ENCODE measurements around the gene PROM2.
"Not testable (repeated sequence)": the region's sequence is repeated elsewhere in the genome, so short reads cannot be mapped to it uniquely, and the experiment has no call there.

PROM2 gene

DNA sequence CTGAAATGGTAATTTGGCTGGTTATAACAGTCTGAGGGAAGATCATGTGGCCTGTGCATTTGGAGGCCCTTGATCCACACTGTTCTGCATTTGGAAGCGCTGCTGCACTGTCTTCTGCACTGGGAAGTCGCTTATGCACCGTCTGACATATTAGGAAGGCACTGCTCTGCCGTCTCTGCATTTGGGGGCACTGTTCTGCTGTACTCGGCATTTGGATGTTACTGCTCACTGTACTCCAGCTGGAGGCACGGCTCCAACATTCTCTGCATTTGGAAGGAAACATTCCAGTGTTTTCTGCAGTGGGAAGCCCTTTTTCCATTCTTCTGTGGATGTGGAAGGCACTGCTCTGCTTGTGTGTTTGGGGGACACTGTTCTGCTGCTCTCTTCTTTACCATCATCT lies 9.6 kb upstream of the PROM2 start:
- H3K4me3 ChIP-seq (ENCODE audit: low read depth, low read length), result no peak overlapping the region
- TF ChIP-seq, protein P1, sequence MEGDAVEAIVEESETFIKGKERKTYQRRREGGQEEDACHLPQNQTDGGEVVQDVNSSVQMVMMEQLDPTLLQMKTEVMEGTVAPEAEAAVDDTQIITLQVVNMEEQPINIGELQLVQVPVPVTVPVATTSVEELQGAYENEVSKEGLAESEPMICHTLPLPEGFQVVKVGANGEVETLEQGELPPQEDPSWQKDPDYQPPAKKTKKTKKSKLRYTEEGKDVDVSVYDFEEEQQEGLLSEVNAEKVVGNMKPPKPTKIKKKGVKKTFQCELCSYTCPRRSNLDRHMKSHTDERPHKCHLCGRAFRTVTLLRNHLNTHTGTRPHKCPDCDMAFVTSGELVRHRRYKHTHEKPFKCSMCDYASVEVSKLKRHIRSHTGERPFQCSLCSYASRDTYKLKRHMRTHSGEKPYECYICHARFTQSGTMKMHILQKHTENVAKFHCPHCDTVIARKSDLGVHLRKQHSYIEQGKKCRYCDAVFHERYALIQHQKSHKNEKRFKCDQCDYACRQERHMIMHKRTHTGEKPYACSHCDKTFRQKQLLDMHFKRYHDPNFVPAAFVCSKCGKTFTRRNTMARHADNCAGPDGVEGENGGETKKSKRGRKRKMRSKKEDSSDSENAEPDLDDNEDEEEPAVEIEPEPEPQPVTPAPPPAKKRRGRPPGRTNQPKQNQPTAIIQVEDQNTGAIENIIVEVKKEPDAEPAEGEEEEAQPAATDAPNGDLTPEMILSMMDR (IDR thresholded peaks at IDR 0.05; ENCODE audit: borderline replicate concordance, insufficient read depth, low read depth, low read length), result no peak

DNA sequence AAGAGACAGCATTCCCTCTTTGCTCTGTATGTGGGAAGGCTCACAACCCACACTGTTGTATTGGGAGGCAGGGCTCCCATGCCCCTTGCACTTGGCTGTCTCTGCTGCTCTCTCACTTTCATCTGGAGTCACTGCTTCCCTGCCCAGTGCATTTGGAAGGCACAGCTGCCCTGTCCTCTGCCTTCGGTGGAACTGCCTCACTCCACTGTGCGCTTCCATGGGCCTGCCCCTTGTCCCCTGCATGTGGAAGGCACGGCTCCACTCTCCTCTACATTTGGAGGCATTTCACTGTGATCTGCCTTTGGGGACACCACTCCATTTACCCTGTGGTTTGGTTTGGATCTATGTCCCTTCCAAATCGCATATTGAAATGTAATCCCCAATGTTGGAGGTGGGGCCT lies 9.1 kb upstream of the PROM2 start:
- TF ChIP-seq, protein P1 (IDR thresholded peaks at IDR 0.05; ENCODE audit: borderline replicate concordance, insufficient read depth, low read depth, low read length), result no peak
- no peak overlapping the region for H3K4me3 ChIP-seq (ENCODE audit: low read depth, low read length)

DNA sequence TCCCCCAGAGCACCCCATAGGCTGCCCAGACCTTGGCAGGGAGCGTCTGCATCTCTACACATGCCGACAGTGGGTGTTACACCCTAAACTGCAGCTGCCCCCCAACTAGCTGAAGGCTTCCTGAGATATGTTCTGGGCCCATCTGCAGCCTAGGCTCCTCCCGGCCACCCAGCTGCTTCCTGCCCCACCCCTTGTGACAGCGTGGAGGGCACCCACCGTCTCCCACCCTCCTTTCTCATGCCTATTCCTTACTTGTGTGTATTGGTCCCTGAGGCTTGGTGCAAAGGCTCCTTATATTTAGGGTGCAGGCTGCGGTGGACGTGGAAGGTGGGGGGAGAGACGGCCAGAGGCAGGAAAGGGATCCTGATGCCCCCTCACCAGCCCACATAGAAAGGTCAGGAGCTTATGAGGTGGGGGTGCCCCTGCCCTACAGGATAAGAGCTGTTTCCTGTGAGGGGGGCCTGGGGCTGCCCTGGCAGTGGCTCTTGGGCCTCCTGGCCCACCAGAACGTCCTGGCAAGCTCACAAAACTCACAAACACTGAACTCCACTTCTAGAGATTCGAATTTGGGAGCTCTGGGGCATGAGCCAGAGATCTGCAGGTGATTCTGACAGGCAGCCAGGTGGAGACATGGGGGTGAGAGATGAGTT lies 7.3 kb upstream of the PROM2 start:
- TF ChIP-seq, protein P1 (IDR thresholded peaks at IDR 0.05; ENCODE audit: borderline replicate concordance, insufficient read depth, low read depth, low read length), result no peak
- no peak overlapping the region for H3K4me3 ChIP-seq (ENCODE audit: low read depth, low read length)

DNA sequence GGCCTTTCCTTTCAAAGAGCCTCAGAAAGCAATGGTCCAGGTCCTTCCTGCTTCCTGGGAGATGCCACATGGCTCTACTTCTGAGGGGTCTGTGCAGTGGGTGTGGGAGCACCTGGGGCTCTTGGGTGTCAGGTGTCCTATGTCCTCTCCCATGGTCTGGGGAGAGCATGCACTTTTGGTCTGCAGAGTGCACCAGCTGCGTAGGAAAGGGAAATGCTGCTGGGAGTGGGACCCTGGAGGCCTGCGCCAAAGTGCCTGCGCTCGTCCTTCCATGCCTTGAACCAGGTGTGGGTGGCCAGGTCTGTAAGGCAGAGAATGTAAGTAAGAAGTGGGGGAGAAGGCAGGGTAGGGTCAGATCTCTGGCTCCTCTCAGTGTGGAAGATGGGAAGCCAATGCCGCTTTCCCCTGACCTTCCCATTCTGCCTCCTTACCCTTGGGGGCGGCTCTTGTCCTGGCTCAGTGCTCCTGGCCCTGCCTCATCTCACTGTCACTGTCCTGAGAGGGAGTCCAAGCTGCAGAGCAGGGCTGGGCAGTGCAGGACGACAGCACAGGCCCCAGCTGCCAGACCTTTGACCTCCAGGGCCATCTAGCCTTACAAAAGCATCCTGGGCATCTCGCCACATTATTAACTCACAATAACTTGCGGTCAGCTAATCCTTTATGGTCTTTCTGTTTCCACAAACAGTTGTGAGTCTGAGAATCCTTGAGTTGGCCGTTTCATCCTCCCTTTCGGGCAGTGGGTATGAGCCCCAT lies 6.6 kb upstream of the PROM2 start:
- TF ChIP-seq, protein P1 (IDR thresholded peaks at IDR 0.05; ENCODE audit: borderline replicate concordance, insufficient read depth, low read depth, low read length), result no peak
- no peak overlapping the region for H3K4me3 ChIP-seq (ENCODE audit: low read depth, low read length)

DNA sequence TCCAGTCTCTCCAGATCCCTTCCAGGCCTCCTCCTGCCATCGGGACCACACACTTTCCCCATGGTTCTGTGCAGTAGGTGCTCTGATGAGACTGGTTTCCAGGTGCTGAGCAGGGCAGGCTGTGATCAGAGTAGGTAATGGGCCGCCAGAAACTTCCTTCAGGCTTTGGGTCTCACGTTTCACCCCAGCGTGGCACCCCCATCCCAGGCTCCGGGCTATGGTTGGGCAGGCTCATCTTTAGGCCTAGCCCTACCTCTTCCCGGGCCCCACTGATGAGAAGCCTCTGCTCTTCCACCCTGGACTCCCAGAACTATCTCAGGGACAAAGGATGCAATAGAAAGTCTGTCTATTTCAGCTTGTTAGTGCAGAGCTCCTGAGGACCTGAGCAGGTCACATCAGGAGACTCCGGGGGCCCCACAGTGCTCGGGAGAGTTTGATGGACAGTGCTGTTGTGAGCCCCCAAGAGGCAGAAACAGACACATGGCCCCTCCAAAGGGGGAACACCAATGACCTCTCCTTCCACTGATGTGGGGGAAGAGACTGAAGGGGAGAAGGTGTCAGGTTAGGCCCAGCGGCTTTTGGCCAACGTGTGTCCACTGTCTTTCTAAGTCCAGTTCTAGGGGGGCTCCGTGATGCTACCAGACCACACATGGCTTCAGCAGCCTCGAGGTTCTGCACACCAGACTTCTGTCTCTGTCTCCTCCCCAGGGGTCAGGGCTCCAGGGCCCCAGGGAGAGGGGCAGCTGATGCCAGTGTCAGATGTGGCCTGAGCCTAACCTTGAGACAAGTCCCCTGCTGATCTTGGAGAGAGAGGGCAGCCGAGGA lies 5.8 kb upstream of the PROM2 start:
- TF ChIP-seq, protein P1 (IDR thresholded peaks at IDR 0.05; ENCODE audit: borderline replicate concordance, insufficient read depth, low read depth, low read length), result no peak

DNA sequence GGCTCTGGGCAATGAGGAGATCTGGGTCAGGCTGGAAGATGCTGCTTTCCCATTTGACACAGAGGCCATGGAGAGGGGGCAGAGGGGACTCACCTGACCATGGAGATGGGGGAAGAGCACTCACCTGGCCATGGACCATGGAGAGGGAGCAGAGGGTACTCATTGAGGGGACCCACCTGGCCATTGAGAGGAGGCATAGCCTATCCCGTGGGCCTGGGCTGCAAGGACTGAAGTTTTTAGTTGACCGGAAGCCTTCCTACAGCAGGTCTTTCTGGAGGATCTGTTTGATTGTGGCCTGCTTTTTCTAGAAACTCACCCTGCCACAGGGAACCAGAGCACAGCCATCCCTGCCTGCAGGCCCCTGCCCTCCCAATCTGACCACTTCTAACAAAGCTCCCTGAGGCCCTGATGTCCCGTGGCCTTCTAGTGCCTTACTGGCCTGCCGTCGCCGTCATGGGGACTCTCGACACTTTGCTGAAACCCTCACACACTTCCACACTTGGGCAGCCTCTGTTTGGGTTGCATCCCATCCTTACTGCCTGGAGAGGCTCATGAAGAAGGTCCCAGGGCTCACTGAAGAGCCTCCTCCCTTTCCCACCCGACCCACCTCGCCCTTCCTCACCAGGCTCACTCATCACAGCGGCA lies 5.1 kb upstream of the PROM2 start:
- TF ChIP-seq, protein P1 (IDR thresholded peaks at IDR 0.05; ENCODE audit: borderline replicate concordance, insufficient read depth, low read depth, low read length), result no peak
- no peak overlapping the region for H3K4me3 ChIP-seq (ENCODE audit: low read depth, low read length)

More for the DNA sequence above, 5.8 kb upstream of the PROM2 start:
- H3K4me3 ChIP-seq (ENCODE audit: low read depth, low read length), result no peak overlapping the region

DNA sequence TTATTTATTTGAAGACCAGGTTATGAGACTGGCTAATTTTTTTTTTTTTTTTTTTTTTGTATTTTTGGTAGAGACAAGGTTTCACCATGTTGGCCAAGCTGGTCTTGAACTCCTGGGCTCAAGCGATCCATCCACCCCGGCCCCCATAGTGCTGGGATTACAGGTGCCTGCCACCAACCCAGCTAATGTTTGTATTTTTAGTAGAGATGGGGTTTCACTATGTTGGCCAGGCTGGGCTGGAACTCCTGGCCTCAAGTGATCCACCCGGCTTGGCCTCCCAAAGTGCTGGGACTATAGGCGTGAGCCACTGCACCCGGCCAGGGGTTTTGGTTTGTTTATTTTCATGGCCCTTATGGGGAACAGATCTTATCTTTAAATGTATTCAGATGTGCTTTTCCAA lies 4.5 kb upstream of the PROM2 start:
- not testable (repeated sequence) for H3K4me3 ChIP-seq (ENCODE audit: low read depth, low read length)

Data from GM12875 (cell line).